ENCODE results near the gene MAP2K2. TPM values are rescaled to one million over a fixed set of nuclear protein-coding genes. Genes with fewer than 3 reads are reported as not detected.

Gene MAP2K2
- total and polyA plus RNA-seq, 10 donors, result 95.3 to 165 (median 116) TPM

DNA sequence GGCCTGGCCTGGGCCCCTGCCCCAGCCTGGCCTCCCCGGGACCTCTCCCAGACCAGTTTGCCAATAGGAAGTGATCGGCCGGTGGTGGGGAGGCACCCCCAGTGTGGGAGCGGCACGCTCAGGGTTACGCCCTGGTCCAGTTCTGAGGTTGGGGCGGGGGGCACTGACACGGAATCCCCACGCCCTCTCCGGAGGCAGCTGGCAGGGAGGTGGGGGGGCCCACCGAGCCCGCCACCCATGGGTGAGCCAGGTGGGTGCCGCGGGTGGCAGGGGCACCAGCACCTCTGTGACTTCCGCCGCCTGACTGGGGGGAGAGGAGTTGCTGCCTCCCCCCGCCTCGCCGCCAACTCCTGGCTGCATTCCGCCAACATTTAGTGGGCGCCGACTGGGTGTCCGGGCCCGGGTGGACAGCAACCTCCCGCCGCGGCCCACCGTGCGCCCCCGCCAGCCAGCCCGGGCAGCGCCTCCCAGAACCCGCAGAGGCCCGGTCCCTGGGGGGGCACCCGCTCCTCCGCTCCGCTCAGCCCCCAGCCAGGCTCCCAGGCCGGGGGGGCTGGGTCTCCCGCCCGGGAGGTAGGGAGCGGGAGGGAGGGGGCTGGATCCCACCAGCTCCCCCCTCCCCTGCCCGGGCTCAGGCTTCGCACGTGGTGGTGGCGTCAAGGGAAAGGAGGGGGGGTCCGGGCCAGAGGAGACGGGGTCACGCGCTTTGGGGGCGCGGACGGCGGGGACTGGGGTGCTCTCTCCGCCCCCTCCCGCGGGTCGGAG is 59.2 kb downstream of the MAP2K2 start:
- intact Hi-C loops (cut with DNase I; ENCODE audit: low total_unique reads), result loop anchor here (10.0 kb wide), 2 partner anchors 50 to 60 kb away; partner anchors contain the start of gene PIAS4
- DNase-seq, result peak; percentile 93

DNA sequence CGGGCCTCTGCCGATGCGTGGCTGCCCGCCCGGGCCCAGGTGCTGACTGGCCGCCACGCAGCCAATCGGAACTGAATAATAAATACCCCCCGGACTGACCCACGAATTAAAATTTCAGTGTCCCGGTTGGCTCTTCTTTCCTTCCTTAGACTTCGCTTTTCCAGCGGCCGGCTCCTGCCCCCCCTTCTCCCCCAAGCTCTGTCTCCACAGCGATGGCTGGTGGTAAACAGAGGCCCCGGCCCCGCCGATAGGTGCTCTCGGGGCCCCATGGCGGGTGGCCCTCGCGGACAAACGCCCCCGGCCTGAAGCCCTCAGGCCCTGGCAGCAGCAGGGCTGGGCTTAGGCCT is 59.8 kb downstream of the MAP2K2 start:
- H3K27me3 ChIP-seq (replicated peaks in 1 of 7), result no peaks in the 10 kb centered on the region
- intact Hi-C loops (cut with DNase I; ENCODE audit: low total_unique reads), result loop anchor here (10.0 kb wide), 2 partner anchors 51 to 59 kb away; partner anchors contain the start of gene PIAS4
- H3K9me3 ChIP-seq, result no peaks in the 10 kb centered on the region
- H3K27ac ChIP-seq, result peak overlapping the region; percentile 43 to 99 (median 98)
- peaks cover 54 to 77% (median 71%) of the 10 kb centered on the region in 6 donors for H3K4me1 ChIP-seq
- H3K4me3 ChIP-seq, result peak overlapping the region; percentile 33 to 99 (median 93)
- 10 to 22% (median 14%) methylated on average over 16 to 24 of the region's 24 CpGs for WGBS, 5 donors
- peaks cover 0 to 24% (median 0%) of the 10 kb centered on the region in 6 donors for H3K36me3 ChIP-seq
- TF ChIP-seq POLR2AphosphoS5 (IDR thresholded peaks at IDR 0.05) (no peak), POLR2A (IDR thresholded peaks at IDR 0.05) (no peak)
- TF ChIP-seq, protein P1, sequence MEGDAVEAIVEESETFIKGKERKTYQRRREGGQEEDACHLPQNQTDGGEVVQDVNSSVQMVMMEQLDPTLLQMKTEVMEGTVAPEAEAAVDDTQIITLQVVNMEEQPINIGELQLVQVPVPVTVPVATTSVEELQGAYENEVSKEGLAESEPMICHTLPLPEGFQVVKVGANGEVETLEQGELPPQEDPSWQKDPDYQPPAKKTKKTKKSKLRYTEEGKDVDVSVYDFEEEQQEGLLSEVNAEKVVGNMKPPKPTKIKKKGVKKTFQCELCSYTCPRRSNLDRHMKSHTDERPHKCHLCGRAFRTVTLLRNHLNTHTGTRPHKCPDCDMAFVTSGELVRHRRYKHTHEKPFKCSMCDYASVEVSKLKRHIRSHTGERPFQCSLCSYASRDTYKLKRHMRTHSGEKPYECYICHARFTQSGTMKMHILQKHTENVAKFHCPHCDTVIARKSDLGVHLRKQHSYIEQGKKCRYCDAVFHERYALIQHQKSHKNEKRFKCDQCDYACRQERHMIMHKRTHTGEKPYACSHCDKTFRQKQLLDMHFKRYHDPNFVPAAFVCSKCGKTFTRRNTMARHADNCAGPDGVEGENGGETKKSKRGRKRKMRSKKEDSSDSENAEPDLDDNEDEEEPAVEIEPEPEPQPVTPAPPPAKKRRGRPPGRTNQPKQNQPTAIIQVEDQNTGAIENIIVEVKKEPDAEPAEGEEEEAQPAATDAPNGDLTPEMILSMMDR (IDR thresholded peaks at IDR 0.05 in 8 of 11, conservative IDR thresholded peaks at IDR 0.05 in 3 of 11), result no peak
- DNase-seq, result no peak

More for the DNA sequence above, 59.2 kb downstream of the MAP2K2 start:
- peaks cover 54 to 77% (median 71%) of the 10 kb centered on the region in 6 donors for H3K4me1 ChIP-seq
- TF ChIP-seq, protein P1 (IDR thresholded peaks at IDR 0.05 in 8 of 11, conservative IDR thresholded peaks at IDR 0.05 in 3 of 11), result peak in 1 of 11 experiments; percentile 18
- TF ChIP-seq POLR2AphosphoS5 (IDR thresholded peaks at IDR 0.05), result peak; percentile 4 to 77 (median 56)
- no peak for TF ChIP-seq POLR2A (IDR thresholded peaks at IDR 0.05)
- no peaks in the 10 kb centered on the region for H3K27me3 ChIP-seq (replicated peaks in 1 of 7)
- H3K36me3 ChIP-seq, result peaks cover 0 to 24% (median 0%) of the 10 kb centered on the region in 6 donors
- H3K4me3 ChIP-seq, result peak overlapping the region; percentile 33 to 99 (median 93)
- peak overlapping the region; percentile 43 to 99 (median 98) for H3K27ac ChIP-seq
- WGBS, 5 donors, result 1 to 2% (median 1%) methylated on average over 8 to 57 of the region's 57 CpGs
- H3K9me3 ChIP-seq, result no peaks in the 10 kb centered on the region

DNA sequence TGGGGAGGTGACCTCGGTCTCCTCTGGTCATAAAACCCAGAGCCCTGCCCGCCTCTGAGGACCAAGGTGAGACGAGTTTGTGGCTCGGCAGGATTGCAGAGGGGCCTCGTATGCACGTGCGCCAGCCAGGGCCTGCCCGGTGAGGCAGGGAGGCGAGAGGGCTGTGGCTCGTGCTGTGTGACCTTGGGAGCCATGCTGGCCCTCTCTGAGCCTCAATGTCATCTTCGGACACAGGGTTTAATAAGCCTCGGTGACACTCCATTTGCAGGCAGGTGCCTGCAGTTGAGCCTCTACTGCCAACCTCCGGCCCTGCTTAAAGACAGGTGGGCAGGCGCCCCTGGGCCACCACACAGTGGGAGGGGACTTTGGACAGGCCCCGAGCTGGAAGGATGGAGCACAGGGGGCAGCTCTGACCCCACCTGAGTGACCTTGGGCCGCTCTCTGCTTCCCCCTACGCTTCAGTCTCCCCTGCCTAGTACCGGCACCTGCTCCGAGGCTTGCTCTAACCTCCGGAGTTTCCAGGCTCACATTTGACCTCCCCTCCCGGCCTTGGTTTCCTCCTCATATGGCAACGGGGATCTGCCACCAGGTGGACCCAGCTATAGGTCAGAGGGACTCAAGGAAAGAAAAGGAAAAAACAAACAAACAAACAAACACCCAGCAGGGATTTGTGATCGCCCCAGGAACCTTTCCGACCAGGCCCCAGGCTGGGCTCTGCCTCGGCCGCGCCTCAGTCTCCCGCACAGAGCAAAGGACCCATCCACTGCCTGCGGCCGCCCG is 60.4 kb downstream of the MAP2K2 start:
- peak overlapping the region; percentile 48 to 99 (median 98) for H3K27ac ChIP-seq
- peak overlapping the region; percentile 33 to 99 (median 93) for H3K4me3 ChIP-seq
- peaks cover 0 to 24% (median 0%) of the 10 kb centered on the region in 6 donors for H3K36me3 ChIP-seq
- no peak for TF ChIP-seq POLR2A (IDR thresholded peaks at IDR 0.05)
- TF ChIP-seq, protein P1 (IDR thresholded peaks at IDR 0.05 in 8 of 11, conservative IDR thresholded peaks at IDR 0.05 in 3 of 11), result no peak
- TF ChIP-seq POLR2AphosphoS5 (IDR thresholded peaks at IDR 0.05), result peak in 2 of 3 donors; percentile 46 to 70
- H3K27me3 ChIP-seq (replicated peaks in 1 of 7), result no peaks in the 10 kb centered on the region
- intact Hi-C loops (cut with DNase I; ENCODE audit: low total_unique reads), result loop anchor here (10.0 kb wide), 2 partner anchors 51 to 59 kb away; partner anchors contain the start of gene PIAS4
- 38 to 63% (median 51%) methylated on average over 21 to 31 of the region's 31 CpGs for WGBS, 5 donors
- peaks cover 56 to 77% (median 71%) of the 10 kb centered on the region in 6 donors for H3K4me1 ChIP-seq
- peak; percentile 85 for DNase-seq
- no peaks in the 10 kb centered on the region for H3K9me3 ChIP-seq
